Measurements from ENCODE around the gene GRID1.

GRID1 gene

GRCh38 chr10:86283466-86284287, 82.9 kb downstream of the GRID1 start:
- Histone ChIP-seq H3F3A (ENCODE audit: insufficient read depth, low read length) (no peaks in the 10 kb centered on the region), H3K4me1 (ENCODE audit: low read length) (no peaks in the 10 kb centered on the region), H3K79me2 (ENCODE audit: low read length) (no peaks in the 10 kb centered on the region), H3K4me2 (ENCODE audit: low read depth, low read length) (no peak overlapping the region), H2AFZ (ENCODE audit: low read length) (no peak overlapping the region), H4K20me1 (ENCODE audit: insufficient read depth, low read length) (no peaks in the 10 kb centered on the region), H3K9me2 (replicated peaks; ENCODE audit: insufficient read depth, low read length) (no peaks in the 10 kb centered on the region), H3K9me3 (replicated peaks; ENCODE audit: insufficient read depth, low read length) (no peaks in the 10 kb centered on the region), H3K27me3 (replicated peaks; ENCODE audit: insufficient read depth, low read length) (no peaks in the 10 kb centered on the region), H3K36me3 (replicated peaks; ENCODE audit: insufficient read depth, low read length) (no peaks in the 10 kb centered on the region), H3K9ac (ENCODE audit: low read length) (no peak overlapping the region), H3K27ac (ENCODE audit: low read length) (no peak overlapping the region), H3K4me3 (ENCODE audit: low read length) (no peak overlapping the region)
- DNase-seq = no peak
- TF ChIP-seq, protein P1, sequence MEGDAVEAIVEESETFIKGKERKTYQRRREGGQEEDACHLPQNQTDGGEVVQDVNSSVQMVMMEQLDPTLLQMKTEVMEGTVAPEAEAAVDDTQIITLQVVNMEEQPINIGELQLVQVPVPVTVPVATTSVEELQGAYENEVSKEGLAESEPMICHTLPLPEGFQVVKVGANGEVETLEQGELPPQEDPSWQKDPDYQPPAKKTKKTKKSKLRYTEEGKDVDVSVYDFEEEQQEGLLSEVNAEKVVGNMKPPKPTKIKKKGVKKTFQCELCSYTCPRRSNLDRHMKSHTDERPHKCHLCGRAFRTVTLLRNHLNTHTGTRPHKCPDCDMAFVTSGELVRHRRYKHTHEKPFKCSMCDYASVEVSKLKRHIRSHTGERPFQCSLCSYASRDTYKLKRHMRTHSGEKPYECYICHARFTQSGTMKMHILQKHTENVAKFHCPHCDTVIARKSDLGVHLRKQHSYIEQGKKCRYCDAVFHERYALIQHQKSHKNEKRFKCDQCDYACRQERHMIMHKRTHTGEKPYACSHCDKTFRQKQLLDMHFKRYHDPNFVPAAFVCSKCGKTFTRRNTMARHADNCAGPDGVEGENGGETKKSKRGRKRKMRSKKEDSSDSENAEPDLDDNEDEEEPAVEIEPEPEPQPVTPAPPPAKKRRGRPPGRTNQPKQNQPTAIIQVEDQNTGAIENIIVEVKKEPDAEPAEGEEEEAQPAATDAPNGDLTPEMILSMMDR (IDR thresholded peaks at IDR 0.05; ENCODE audit: low read length) = no peak
- no peak for TF ChIP-seq EZH2phosphoT487 (IDR thresholded peaks at IDR 0.05; ENCODE audit: low read length)
- TF ChIP-seq EZH2 (optimal IDR thresholded peaks at IDR 0.05; ENCODE audit: low read depth, low read length) = no peak

GRCh38 chr10:86282664-86283465, 83.7 kb downstream of the GRID1 start:
- no peak overlapping the region for H3K9ac ChIP-seq (ENCODE audit: low read length)
- no peaks in the 10 kb centered on the region for H3K27me3 ChIP-seq (replicated peaks; ENCODE audit: insufficient read depth, low read length)

GRCh38 chr10:86281396-86281795, 85.2 kb downstream of the GRID1 start:
- no peaks in the 10 kb centered on the region for H3K36me3 ChIP-seq (replicated peaks; ENCODE audit: insufficient read depth, low read length)
- H3K27me3 ChIP-seq (replicated peaks; ENCODE audit: insufficient read depth, low read length) = no peaks in the 10 kb centered on the region
- H3K79me2 ChIP-seq (ENCODE audit: low read length) = no peaks in the 10 kb centered on the region
- no peaks in the 10 kb centered on the region for H4K20me1 ChIP-seq (ENCODE audit: insufficient read depth, low read length)
- no peaks in the 10 kb centered on the region for H3K9me3 ChIP-seq (replicated peaks; ENCODE audit: insufficient read depth, low read length)
- H3K4me2 ChIP-seq (ENCODE audit: low read depth, low read length) = no peak overlapping the region
- H3K4me1 ChIP-seq (ENCODE audit: low read length) = no peaks in the 10 kb centered on the region
- H3K9me2 ChIP-seq (replicated peaks; ENCODE audit: insufficient read depth, low read length) = no peaks in the 10 kb centered on the region
- TF ChIP-seq EZH2phosphoT487 (IDR thresholded peaks at IDR 0.05; ENCODE audit: low read length) = no peak
- TF ChIP-seq, protein P1 (IDR thresholded peaks at IDR 0.05; ENCODE audit: low read length) = no peak
- no peak for TF ChIP-seq EZH2 (optimal IDR thresholded peaks at IDR 0.05; ENCODE audit: low read depth, low read length)
- H3K4me3 ChIP-seq (ENCODE audit: low read length) = no peak overlapping the region
- no peak overlapping the region for H3K27ac ChIP-seq (ENCODE audit: low read length)
- no peak overlapping the region for H2AFZ ChIP-seq (ENCODE audit: low read length)
- no peak overlapping the region for H3K9ac ChIP-seq (ENCODE audit: low read length)
- no peaks in the 10 kb centered on the region for H3F3A ChIP-seq (ENCODE audit: insufficient read depth, low read length)
- no peak for DNase-seq

More at GRCh38 chr10:86282664-86283465, 83.7 kb downstream of the GRID1 start:
- Histone ChIP-seq H3K27ac (ENCODE audit: low read length) (no peak overlapping the region), H4K20me1 (ENCODE audit: insufficient read depth, low read length) (no peaks in the 10 kb centered on the region), H3F3A (ENCODE audit: insufficient read depth, low read length) (no peaks in the 10 kb centered on the region), H3K36me3 (replicated peaks; ENCODE audit: insufficient read depth, low read length) (no peaks in the 10 kb centered on the region), H3K4me3 (ENCODE audit: low read length) (no peak overlapping the region), H3K9me3 (replicated peaks; ENCODE audit: insufficient read depth, low read length) (no peaks in the 10 kb centered on the region), H3K9me2 (replicated peaks; ENCODE audit: insufficient read depth, low read length) (no peaks in the 10 kb centered on the region), H3K79me2 (ENCODE audit: low read length) (no peaks in the 10 kb centered on the region), H3K4me1 (ENCODE audit: low read length) (no peaks in the 10 kb centered on the region), H3K4me2 (ENCODE audit: low read depth, low read length) (no peak overlapping the region), H2AFZ (ENCODE audit: low read length) (no peak overlapping the region)
- DNase-seq = no peak
- no peak for TF ChIP-seq EZH2 (optimal IDR thresholded peaks at IDR 0.05; ENCODE audit: low read depth, low read length)
- TF ChIP-seq, protein P1 (IDR thresholded peaks at IDR 0.05; ENCODE audit: low read length) = no peak
- no peak for TF ChIP-seq EZH2phosphoT487 (IDR thresholded peaks at IDR 0.05; ENCODE audit: low read length)
